NCI-H128 (cell line): ENCODE data around the gene PTPN14.

Experiments used
- DNase-seq: peaks from one replicate; lab custom pipeline; 2025; ENCODE audit not compliant: unreplicated experiment; lab: John Stamatoyannopoulos, UW

Gene PTPN14

GRCh38 chr1:214318956-214319736, 232.3 kb downstream of the PTPN14 start:
- no peak for DNase-seq

DNA sequence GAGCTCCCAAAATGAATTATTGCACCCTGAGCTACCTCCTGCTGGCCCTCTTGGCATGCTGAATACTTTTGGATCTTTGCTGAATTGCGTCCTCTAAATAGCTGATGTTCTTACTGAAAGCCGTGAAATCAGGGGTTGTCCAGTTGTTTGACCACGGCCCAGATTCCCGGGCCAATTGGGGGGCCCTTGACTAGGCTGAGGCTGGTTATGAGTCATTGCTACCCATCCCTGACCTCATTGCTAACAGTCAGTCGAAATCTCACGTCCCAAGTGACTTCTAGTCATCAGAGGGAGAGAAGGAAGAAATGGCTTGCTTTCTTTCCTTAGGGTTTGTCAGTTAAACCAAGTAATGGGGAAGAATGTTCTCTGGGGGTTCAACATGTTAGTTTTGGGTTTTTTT, 233.0 kb downstream of the PTPN14 start:
- no peak for DNase-seq

DNA sequence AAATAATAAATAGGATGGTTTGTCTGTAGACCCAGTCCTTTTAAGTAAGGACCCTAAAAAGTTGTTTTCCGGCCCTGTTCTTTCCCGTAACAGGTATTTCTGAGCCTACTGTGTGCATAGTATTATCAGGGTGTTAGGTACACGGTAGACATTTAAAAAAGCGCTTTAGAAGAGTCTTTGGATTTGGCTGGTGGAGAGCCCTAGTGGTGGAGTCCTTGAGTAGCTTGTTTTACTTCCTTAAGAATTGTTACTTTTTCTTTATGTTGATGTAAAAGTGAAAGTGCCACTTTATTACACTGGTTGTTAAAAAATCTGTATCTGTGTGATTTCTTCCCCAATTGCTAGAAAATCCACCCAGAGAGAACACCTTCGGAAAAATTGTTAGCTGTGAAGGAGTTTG, 233.7 kb downstream of the PTPN14 start:
- DNase-seq, result no peak

DNA sequence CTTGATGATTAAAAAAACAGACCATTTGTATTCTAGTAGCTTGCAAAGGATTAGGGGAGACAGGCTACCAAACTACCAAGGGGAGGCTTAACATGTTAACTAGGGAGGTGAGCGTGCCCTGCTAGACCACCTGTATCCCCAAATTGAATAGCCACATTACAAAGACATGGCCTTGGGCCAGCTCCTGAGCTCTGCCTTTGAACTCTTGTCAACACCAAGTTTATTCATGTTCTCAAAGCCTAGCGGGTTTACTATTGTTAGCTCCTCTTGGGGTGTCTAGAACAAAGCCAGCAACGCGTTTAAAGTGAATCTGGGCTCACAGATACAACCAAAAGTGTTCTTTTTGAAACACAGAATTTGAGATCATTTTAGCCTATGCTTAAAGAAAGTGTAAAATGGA, 234.1 kb downstream of the PTPN14 start:
- no peak for DNase-seq

- no peak for DNase-seq
These were observed 234.8 kb downstream of the PTPN14 start for GRCh38 chr1:214316593-214316992.

- DNase-seq, result no peak
These were observed 237.1 kb downstream of the PTPN14 start for GRCh38 chr1:214314178-214314843.

DNA sequence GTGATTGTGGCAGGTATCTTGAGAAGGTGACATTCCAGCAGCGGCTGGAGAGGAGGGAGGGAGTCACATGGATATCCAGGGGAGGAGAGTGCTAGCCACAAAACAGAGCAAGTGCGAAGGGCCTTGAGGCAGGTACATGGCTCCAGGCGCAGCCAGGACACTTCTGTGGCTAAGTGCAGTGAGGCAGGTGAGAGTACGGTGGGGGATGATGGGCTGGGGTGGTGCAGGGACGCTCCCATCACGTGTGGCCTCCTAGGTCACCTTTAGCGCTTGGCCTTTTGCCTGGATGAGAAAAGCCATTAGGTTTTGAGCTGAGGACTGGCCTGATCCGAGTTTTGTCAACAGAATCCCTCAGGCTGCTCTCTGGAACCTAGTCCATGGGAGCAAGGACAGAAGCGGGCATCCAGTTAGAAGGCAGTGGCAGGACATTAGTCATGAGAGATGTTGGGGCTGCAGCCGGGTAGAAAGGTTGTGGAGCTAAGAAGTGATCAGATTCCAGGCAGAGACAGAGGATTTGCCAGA, 238.8 kb downstream of the PTPN14 start:
- no peak for DNase-seq

GRCh38 chr1:214310777-214311690, 240.4 kb downstream of the PTPN14 start:
- DNase-seq, result no peak

DNA sequence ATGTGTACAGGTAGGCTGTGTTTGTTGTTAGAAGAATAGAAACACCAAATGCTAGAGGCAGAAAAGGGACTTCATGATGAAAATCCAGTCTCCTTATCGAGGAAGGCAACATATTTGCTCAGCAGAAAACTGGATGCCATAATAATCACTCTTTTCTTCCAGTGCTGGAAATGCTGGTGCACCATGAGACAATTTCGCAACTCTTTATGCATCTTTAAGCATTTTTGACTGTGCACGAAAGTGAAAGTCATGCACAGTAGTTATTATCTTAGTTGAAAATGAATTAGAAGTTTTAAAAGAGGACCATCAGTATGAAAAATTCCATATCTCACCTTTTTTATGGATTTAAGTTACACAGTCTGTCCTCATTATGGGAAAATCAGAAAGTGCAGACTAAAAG, 241.4 kb downstream of the PTPN14 start:
- DNase-seq, result no peak

GRCh38 chr1:214306269-214306668, 245.1 kb downstream of the PTPN14 start:
- DNase-seq, result no peak

- DNase-seq, result no peak
These were observed 246.1 kb downstream of the PTPN14 start for GRCh38 chr1:214305164-214305751.

- no peak for DNase-seq
These were observed 248.1 kb downstream of the PTPN14 start for GRCh38 chr1:214303141-214303930.

DNA sequence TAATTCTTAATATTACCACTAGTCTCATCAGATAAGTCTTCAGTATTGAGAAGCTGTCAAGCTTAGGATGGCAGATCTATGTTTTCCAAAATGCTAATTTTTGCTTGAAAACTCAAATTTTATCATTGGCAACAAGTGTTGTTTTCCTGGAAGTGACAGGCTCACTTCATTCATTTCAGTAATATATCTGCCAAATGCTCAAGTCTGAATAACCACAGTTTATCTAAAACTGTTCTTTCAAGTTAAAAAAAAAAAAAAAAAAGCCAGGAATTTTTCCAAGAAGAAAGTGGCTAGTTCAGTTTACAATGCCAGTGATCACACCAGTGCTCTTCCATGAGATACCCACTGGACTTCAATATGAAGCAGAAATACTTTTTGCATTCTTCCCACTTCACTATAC, 249.9 kb downstream of the PTPN14 start:
- DNase-seq, result no peak

GRCh38 chr1:214300149-214300780, 251.1 kb downstream of the PTPN14 start:
- DNase-seq, result no peak
